PC-9 (cell line): ENCODE results near the gene DICER1. TPM values are rescaled to one million over a fixed set of nuclear protein-coding genes. Genes with fewer than 3 reads are reported as not detected.

Source experiments
- BruUV-seq: library from RNA; stranded (reverse); fragments of 400-500 nt; replicated peaks from 2 replicates; lab custom pipeline; 2021; lab: Mats Ljungman, UMichigan
- CTCF ChIA-PET: fragments of 300-600 bp; sonication (Branson Sonifier 250); formaldehyde crosslinking; loops from one replicate; lab custom pipeline; 2022; ENCODE audit warnings: antibody characterized with exemption; lab: Charles Lee
- POLR2A ChIA-PET: fragments of 300-600 bp; sonication (Branson Sonifier 250); formaldehyde crosslinking; loops from one replicate; lab custom pipeline; 2022; ENCODE audit warnings: antibody characterized with exemption; ENCODE audit not compliant: unreplicated experiment; lab: Charles Lee
- DNase-seq, 2 experiments: peaks; one replicate each; pipeline versions ENCODE4 v3.0.0 to v3.0.0-alpha.2; 2015 to 2022; ENCODE audit warnings: mixed read lengths in 1 of 2
- H2AFZ ChIP-seq: fragments of 200-600 bp; sonication (generic); 2 replicates; pipeline ENCODE4 v1.8.1; 2017; ENCODE audit warnings: antibody characterized with exemption
- H3F3A ChIP-seq: fragments of 200-600 bp; sonication (generic); 2 replicates; pipeline ENCODE4 v1.8.1; 2017; ENCODE audit warnings: antibody characterized with exemption, mild to moderate bottlenecking, low read depth; ENCODE audit not compliant: insufficient read depth
- H3K27ac ChIP-seq: fragments of 200-600 bp; sonication (generic); 2 replicates; pipeline ENCODE4 v1.6.1; 2016; ENCODE audit warnings: mixed run types
- H3K27me3 ChIP-seq: fragments of 200-600 bp; sonication (generic); 2 replicates; pipeline ENCODE4 v1.6.1; 2016; ENCODE audit warnings: low read depth, mixed run types; ENCODE audit not compliant: insufficient read depth
- H3K36me3 ChIP-seq: fragments of 200-600 bp; sonication (generic); 2 replicates; pipeline ENCODE4 v1.6.1; 2016; ENCODE audit warnings: low read depth, mixed run types
- H3K4me1 ChIP-seq: fragments of 200-600 bp; sonication (generic); replicated peaks from 2 replicates; pipeline ENCODE4 v1.6.1; 2016; ENCODE audit warnings: mixed run types; ENCODE audit not compliant: insufficient read depth
- H3K4me2 ChIP-seq: fragments of 200-600 bp; sonication (generic); 2 replicates; pipeline ENCODE4 v1.6.1; 2017; ENCODE audit warnings: mixed run types
- H3K4me3 ChIP-seq: fragments of 200-600 bp; sonication (generic); 2 replicates; pipeline ENCODE4 v1.6.1; 2016; ENCODE audit warnings: mixed run types
- H3K79me2 ChIP-seq: fragments of 200-600 bp; sonication (generic); 2 replicates; pipeline ENCODE4 v1.6.1; 2017; ENCODE audit warnings: low read depth, mixed run types
- H3K9me2 ChIP-seq: fragments of 200-600 bp; sonication (generic); 2 replicates; pipeline ENCODE4 v1.8.1; 2017; ENCODE audit warnings: mild to moderate bottlenecking; ENCODE audit not compliant: insufficient read depth
- H3K9me3 ChIP-seq: fragments of 200-600 bp; sonication (generic); 2 replicates; pipeline ENCODE4 v1.8.1; 2016; ENCODE audit warnings: low read depth; ENCODE audit not compliant: insufficient read depth
- H4K20me1 ChIP-seq: fragments of 200-600 bp; sonication (generic); 2 replicates; pipeline ENCODE4 v1.8.1; 2017; ENCODE audit not compliant: insufficient read depth
- EZH2 ChIP-seq: fragments of 200-600 bp; sonication (generic); IDR thresholded peaks from 2 replicates; pipeline ENCODE4 v1.8.0; 2017; ENCODE audit warnings: antibody characterized with exemption, low read depth
- intact Hi-C: fragments of 100-400 bp; cut with micrococcal nuclease; formaldehyde crosslinking; loops from one replicate; pipeline ENCODE4 v1.10.0; 2022; ENCODE audit not compliant: unreplicated experiment
- total RNA-seq: library from RNA; stranded (reverse); gene quantifications from 2 replicates; pipeline ENCODE4 v1.2.3, GENCODE V29; 2021
- TF ChIP-seq, protein P1 (sequence below): fragments of 200-600 bp; sonication (generic); conservative IDR thresholded peaks from 2 replicates; pipeline ENCODE4 v1.6.1; 2017; ENCODE audit warnings: mixed run types, antibody characterized with exemption, mild to moderate bottlenecking, moderate library complexity

Gene DICER1
- total RNA-seq, 1 experiment from 2014 or later = 15.1 TPM

DNA sequence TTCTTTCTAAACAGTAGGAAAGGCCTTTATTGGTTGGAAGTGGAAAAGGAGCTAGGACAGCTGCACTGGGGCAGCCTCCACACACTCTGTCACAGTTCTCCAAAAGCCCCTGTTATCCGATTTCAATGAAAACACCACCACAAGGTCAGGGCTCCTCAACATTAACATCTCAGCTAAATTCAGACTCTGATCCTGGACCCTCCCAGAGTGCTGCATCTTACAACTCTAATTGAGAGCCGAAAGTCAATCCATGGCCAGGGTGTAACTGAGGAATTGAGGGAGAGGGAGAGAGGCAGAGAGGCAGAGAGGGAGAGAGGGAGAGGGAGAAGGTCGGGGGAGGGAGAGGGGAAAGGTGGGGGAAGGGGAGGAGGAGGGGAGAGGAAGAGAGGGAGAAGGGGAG, 32.1 kb downstream of the DICER1 start:
- H3K27me3 ChIP-seq = no peaks in the 10 kb centered on the region
- H3K4me2 ChIP-seq = no peak overlapping the region
- intact Hi-C loops = no loop called here
- no TSS peak for BruUV-seq
- TF ChIP-seq, protein P1, sequence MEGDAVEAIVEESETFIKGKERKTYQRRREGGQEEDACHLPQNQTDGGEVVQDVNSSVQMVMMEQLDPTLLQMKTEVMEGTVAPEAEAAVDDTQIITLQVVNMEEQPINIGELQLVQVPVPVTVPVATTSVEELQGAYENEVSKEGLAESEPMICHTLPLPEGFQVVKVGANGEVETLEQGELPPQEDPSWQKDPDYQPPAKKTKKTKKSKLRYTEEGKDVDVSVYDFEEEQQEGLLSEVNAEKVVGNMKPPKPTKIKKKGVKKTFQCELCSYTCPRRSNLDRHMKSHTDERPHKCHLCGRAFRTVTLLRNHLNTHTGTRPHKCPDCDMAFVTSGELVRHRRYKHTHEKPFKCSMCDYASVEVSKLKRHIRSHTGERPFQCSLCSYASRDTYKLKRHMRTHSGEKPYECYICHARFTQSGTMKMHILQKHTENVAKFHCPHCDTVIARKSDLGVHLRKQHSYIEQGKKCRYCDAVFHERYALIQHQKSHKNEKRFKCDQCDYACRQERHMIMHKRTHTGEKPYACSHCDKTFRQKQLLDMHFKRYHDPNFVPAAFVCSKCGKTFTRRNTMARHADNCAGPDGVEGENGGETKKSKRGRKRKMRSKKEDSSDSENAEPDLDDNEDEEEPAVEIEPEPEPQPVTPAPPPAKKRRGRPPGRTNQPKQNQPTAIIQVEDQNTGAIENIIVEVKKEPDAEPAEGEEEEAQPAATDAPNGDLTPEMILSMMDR = no peak
- no peak for TF ChIP-seq EZH2
- no peaks in the 10 kb centered on the region for H4K20me1 ChIP-seq
- H3K79me2 ChIP-seq = no peaks in the 10 kb centered on the region
- no peaks in the 10 kb centered on the region for H3K9me2 ChIP-seq
- no peak overlapping the region for H2AFZ ChIP-seq
- no peaks in the 10 kb centered on the region for H3F3A ChIP-seq
- DNase-seq = no peak
- no peaks in the 10 kb centered on the region for H3K9me3 ChIP-seq
- ChIA-PET POLR2A (no interaction called here), CTCF (no interaction called here)
- H3K4me1 ChIP-seq = no peaks in the 10 kb centered on the region
- no peak overlapping the region for H3K27ac ChIP-seq
- H3K4me3 ChIP-seq = no peak overlapping the region
- H3K36me3 ChIP-seq = no peaks in the 10 kb centered on the region

DNA sequence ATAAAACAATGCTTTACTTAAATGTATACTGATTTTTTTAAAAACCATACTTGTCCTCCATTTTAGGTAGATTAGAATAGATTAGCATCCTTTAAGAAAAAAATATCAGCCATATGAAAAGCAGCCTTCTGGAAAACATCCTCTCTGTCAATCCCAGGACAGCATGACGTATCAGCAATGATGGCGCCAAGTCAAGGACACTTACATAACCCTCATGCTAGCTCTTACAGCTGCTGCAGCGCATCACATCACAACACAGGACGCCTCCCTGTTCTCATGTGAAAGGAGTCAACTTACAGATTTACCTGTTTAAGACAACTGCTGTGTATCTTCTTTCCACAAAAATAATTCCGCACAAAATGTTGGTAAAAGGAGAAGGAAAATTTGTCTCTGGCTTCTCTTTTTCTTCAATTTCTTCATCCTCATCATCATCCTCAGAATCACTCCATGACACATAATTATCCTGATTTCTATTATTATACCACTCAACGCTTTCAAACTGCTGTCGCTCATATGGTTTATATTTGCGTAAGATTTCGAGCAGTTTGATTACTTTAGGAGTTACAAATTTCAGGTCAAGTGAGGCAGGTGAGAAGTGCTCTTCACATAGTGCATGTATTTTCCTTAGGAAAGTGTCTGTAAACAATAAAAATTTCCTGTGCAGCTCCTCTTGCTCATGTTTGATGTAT, 33.3 kb downstream of the DICER1 start:
- ChIA-PET POLR2A (no interaction called here), CTCF (no interaction called here)
- no peak overlapping the region for H2AFZ ChIP-seq
- intact Hi-C loops = no loop called here
- H3K79me2 ChIP-seq = no peaks in the 10 kb centered on the region
- H3K27ac ChIP-seq = no peak overlapping the region
- no peaks in the 10 kb centered on the region for H3K27me3 ChIP-seq
- no peak for DNase-seq
- no peaks in the 10 kb centered on the region for H3K36me3 ChIP-seq
- TF ChIP-seq, protein P1 = no peak
- TF ChIP-seq EZH2 = no peak
- no peaks in the 10 kb centered on the region for H3K9me3 ChIP-seq
- H3K4me2 ChIP-seq = no peak overlapping the region
- no peaks in the 10 kb centered on the region for H3F3A ChIP-seq
- no peak overlapping the region for H3K4me3 ChIP-seq
- no peaks in the 10 kb centered on the region for H3K4me1 ChIP-seq
- H3K9me2 ChIP-seq = no peaks in the 10 kb centered on the region
- H4K20me1 ChIP-seq = no peaks in the 10 kb centered on the region
- BruUV-seq = no TSS peak

DNA sequence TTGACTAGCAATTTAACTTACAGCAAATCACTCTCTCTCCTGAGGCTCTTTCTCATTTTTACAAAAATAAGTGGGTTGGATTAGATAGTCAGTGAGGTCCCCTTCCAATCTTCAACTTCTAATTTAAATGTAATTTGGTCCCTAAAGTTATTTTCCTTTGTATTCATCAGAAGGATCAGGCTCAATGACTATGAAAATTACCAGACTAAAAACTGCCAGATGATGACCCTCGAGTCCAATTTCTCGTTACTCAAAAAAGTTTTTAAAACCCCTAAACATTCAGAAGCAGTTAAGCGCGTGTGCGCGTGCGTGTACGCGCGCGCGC, 34.7 kb downstream of the DICER1 start:
- H3K4me2 ChIP-seq = no peak overlapping the region
- no peaks in the 10 kb centered on the region for H3K27me3 ChIP-seq
- intact Hi-C loops = no loop called here
- no peaks in the 10 kb centered on the region for H3K36me3 ChIP-seq
- no peaks in the 10 kb centered on the region for H3K4me1 ChIP-seq
- no TSS peak for BruUV-seq
- H3K9me3 ChIP-seq = no peaks in the 10 kb centered on the region
- H3K27ac ChIP-seq = no peak overlapping the region
- H4K20me1 ChIP-seq = no peaks in the 10 kb centered on the region
- no peak for DNase-seq
- no peaks in the 10 kb centered on the region for H3K79me2 ChIP-seq
- no peaks in the 10 kb centered on the region for H3F3A ChIP-seq
- ChIA-PET CTCF (no interaction called here), POLR2A (no interaction called here)
- no peak overlapping the region for H3K4me3 ChIP-seq
- no peaks in the 10 kb centered on the region for H3K9me2 ChIP-seq
- TF ChIP-seq, protein P1 = no peak
- TF ChIP-seq EZH2 = no peak
- no peak overlapping the region for H2AFZ ChIP-seq
